ENCODE measurements around the gene SRMS. TPM values are rescaled to one million over a fixed set of nuclear protein-coding genes. Genes with fewer than 3 reads are reported as not detected.

Gene SRMS
- total and polyA plus RNA-seq, 2 donors (not counting 3 experiments of a cell fraction or from before 2014, with no cell fraction given) = not detected

DNA sequence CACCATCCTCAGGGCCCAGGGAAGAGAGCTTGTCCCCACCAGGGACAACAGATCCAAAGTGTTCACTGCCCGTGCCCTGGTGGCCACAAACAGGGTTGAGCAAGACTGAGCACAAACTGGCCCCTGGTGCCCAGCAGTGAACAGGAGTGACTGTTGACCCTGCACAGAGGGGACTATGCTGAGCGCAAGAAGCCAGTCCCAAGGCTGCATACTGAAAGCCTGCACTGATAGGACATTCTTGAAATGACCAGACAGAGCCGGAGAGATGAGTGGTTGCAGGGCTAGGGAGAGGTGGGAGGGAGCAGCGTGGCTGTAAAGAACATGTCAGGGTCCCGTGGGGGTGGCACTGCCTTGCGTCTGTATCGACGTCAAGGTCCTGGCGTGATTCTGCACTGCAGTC, 3.5 kb upstream of the SRMS start:
- no peaks in the 10 kb centered on the region for H3K9me3 ChIP-seq (replicated peaks; ENCODE audit: control insufficient read depth, insufficient read depth, low read length)
- BruUV-seq (replicated peaks) = no TSS peak
- no peaks in the 10 kb centered on the region for H3K4me1 ChIP-seq (ENCODE audit: control insufficient read depth, extremely low read depth, insufficient read depth, low read length)
- no peaks in the 10 kb centered on the region for H4K20me1 ChIP-seq (replicated peaks; ENCODE audit: control insufficient read depth, extremely low read depth, insufficient read depth, low read length)
- dilution Hi-C loops (cut with MboI; ENCODE audit: extremely low pct_ligation_motif_present, low sequenced_read_pairs) (no loop called here), intact Hi-C loops (cut with micrococcal nuclease) (no loop called here)
- H2AFZ ChIP-seq (ENCODE audit: low read depth, low read length) = no peak overlapping the region
- CTCF ChIA-PET = interaction anchor here (0.8 to 1.5 kb wide), 2 partner anchors 11 to 13 kb away, joined by 3 to 4 read pairs; no protein-coding TSS in a partner anchor
- no peak overlapping the region for H3K9ac ChIP-seq (replicated peaks; ENCODE audit: extremely low read depth, insufficient read depth, low read length)
- no peak for FAIRE-seq
- H3K36me3 ChIP-seq (ENCODE audit: control insufficient read depth in 2 of 2, extremely low read depth in 1 of 2, insufficient read depth in 2 of 2, low read length in 2 of 2) = no peaks in the 10 kb centered on the region
- H3K79me2 ChIP-seq (ENCODE audit: control insufficient read depth, insufficient read depth, low read length) = no peaks in the 10 kb centered on the region
- TF ChIP-seq GATA2 (IDR thresholded peaks at IDR 0.05; ENCODE audit: insufficient read depth, insufficient read length, low read depth, low read length) (no peak), FOS (IDR thresholded peaks at IDR 0.05; ENCODE audit: borderline replicate concordance, insufficient read depth, low read length) (no peak), JUN (IDR thresholded peaks at IDR 0.05; ENCODE audit: borderline replicate concordance, insufficient read depth, insufficient read length, low read depth) (no peak), POLR2A (IDR thresholded peaks at IDR 0.05; ENCODE audit: low read depth, low read length) (no peak), MYC (IDR thresholded peaks at IDR 0.05; ENCODE audit: low read depth, low read length) (no peak), MAX (IDR thresholded peaks at IDR 0.05; ENCODE audit: insufficient read depth, insufficient read length) (no peak), EZH2 (IDR thresholded peaks at IDR 0.05; ENCODE audit: borderline replicate concordance, low read depth, low read length, severe bottlenecking) (no peak), POLR2AphosphoS5 (IDR thresholded peaks at IDR 0.05; ENCODE audit: insufficient read depth, low read depth, low read length) (no peak)
- TF ChIP-seq, protein P1, sequence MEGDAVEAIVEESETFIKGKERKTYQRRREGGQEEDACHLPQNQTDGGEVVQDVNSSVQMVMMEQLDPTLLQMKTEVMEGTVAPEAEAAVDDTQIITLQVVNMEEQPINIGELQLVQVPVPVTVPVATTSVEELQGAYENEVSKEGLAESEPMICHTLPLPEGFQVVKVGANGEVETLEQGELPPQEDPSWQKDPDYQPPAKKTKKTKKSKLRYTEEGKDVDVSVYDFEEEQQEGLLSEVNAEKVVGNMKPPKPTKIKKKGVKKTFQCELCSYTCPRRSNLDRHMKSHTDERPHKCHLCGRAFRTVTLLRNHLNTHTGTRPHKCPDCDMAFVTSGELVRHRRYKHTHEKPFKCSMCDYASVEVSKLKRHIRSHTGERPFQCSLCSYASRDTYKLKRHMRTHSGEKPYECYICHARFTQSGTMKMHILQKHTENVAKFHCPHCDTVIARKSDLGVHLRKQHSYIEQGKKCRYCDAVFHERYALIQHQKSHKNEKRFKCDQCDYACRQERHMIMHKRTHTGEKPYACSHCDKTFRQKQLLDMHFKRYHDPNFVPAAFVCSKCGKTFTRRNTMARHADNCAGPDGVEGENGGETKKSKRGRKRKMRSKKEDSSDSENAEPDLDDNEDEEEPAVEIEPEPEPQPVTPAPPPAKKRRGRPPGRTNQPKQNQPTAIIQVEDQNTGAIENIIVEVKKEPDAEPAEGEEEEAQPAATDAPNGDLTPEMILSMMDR (IDR thresholded peaks at IDR 0.05; ENCODE audit: extremely low read depth in 1 of 2, insufficient read depth in 1 of 2, low read depth in 1 of 2, low read length in 2 of 2) = no peak
- POLR2A ChIA-PET = interaction anchor here (0.6 kb wide), 1 partner anchor 12 kb away, joined by 3 read pairs; no protein-coding TSS in a partner anchor
- DNase-seq (ENCODE audit: low read depth, low spot score) = no peak
- no peak overlapping the region for H3K4me2 ChIP-seq (ENCODE audit: insufficient read depth, low read length)
- H3K27ac ChIP-seq (ENCODE audit: insufficient read depth, low read depth, low read length) = no peak overlapping the region
- no peaks in the 10 kb centered on the region for H3K9me1 ChIP-seq (replicated peaks; ENCODE audit: control insufficient read depth, extremely low read depth, insufficient read depth, low read length)
- no peaks in the 10 kb centered on the region for H3K27me3 ChIP-seq (ENCODE audit: control insufficient read depth in 2 of 2, insufficient read depth in 2 of 2, low read length in 2 of 2)
- H3K4me3 ChIP-seq (replicated peaks in 1 of 3; ENCODE audit: insufficient read depth in 1 of 3, low read depth in 1 of 3, low read length in 3 of 3) = no peak overlapping the region

All from endothelial cell of umbilical vein (primary cell).